HEK293 (cell line): Measurements from ENCODE around the gene GRID2.

Experiments
- CTCF ChIA-PET: fragments of 350-600 bp; formaldehyde crosslinking; extraction: SDS; loops from one replicate; lab custom pipeline; 2021; ENCODE audit warnings: antibody characterized with exemption; lab: Yijun Ruan, JAX
- POLR2A ChIA-PET: fragments of 300-600 bp; formaldehyde crosslinking; extraction: SDS; loops from one replicate; lab custom pipeline; 2020; ENCODE audit warnings: antibody characterized with exemption, inconsistent platforms; lab: Yijun Ruan, JAX
- H3K27ac ChIP-seq: fragments of 200-500 bp; sonication (Bioruptor generic); 2 replicates; pipeline ENCODE4 v1.5.1; 2014; ENCODE audit warnings: low read depth, low read length, control low read depth, inconsistent platforms; ENCODE audit errors: extremely low read depth
- H3K36me3 ChIP-seq, 2 experiments: fragments of 200-500 bp in 1 of 2; sonication (Bioruptor generic) in 1 of 2; 1 replicate in 1 of 2; 2 replicates in 1 of 2; pipeline ENCODE4 v1.5.1; 2014 to 2017; ENCODE audit warnings: inconsistent platforms in 2 of 2, low read length in 2 of 2; ENCODE audit not compliant: control insufficient read depth in 2 of 2, insufficient read depth in 1 of 2
- H3K4me1 ChIP-seq: fragments of 200-500 bp; sonication (Bioruptor generic); 2 replicates; pipeline ENCODE4 v1.5.1; 2014; ENCODE audit warnings: mild to moderate bottlenecking, low read length, inconsistent platforms; ENCODE audit not compliant: control insufficient read depth, insufficient read depth
- H3K4me3 ChIP-seq: 2 replicates; pipeline ENCODE4 v1.5.1; 2011; ENCODE audit warnings: low read depth, mild to moderate bottlenecking, control low read depth, low read length, moderate library complexity
- H3K9me3 ChIP-seq: fragments of 200-500 bp; sonication (Bioruptor generic); 2 replicates; pipeline ENCODE4 v1.5.1; 2014; ENCODE audit warnings: low read depth, low read length, inconsistent platforms; ENCODE audit not compliant: control insufficient read depth, insufficient read depth
- GLIS1 ChIP-seq: fragments of 450-650 bp; formaldehyde crosslinking; IDR thresholded peaks from 2 replicates; pipeline ENCODE4 v1.5.1; 2016; ENCODE audit warnings: missing biosample characterization, missing genetic modification characterization
- GLIS2 ChIP-seq: fragments of 450-650 bp; formaldehyde crosslinking; IDR thresholded peaks from 2 replicates; pipeline ENCODE4 v1.5.1; 2016; ENCODE audit warnings: missing biosample characterization, missing genetic modification characterization
- HOXA7 ChIP-seq: sonication (generic); formaldehyde crosslinking; IDR thresholded peaks from 2 replicates; pipeline ENCODE4 v1.8.1; 2022; ENCODE audit warnings: missing genetic modification reagents, borderline replicate concordance
- PATZ1 ChIP-seq: fragments of 450-650 bp; formaldehyde crosslinking; IDR thresholded peaks from 2 replicates; pipeline ENCODE4 v1.5.1; 2016; ENCODE audit warnings: missing biosample characterization, missing genetic modification characterization
- PRDM1 ChIP-seq: fragments of 450-650 bp; formaldehyde crosslinking; IDR thresholded peaks from 2 replicates; pipeline ENCODE4; 2016; ENCODE audit warnings: missing biosample characterization, missing genetic modification characterization
- PRDM10 ChIP-seq: fragments of 450-650 bp; formaldehyde crosslinking; IDR thresholded peaks from 2 replicates; pipeline ENCODE4 v1.5.1; 2016; ENCODE audit warnings: missing biosample characterization, missing genetic modification characterization
- SALL2 ChIP-seq: fragments of 450-650 bp; formaldehyde crosslinking; IDR thresholded peaks from 2 replicates; pipeline ENCODE4 v1.5.0; 2017; ENCODE audit warnings: missing biosample characterization, mild to moderate bottlenecking, missing genetic modification characterization, borderline replicate concordance
- SCRT2 ChIP-seq: fragments of 450-650 bp; formaldehyde crosslinking; IDR thresholded peaks from 2 replicates; pipeline ENCODE4 v1.5.1; 2016; ENCODE audit warnings: missing biosample characterization, missing genetic modification characterization
- SP2 ChIP-seq: fragments of 450-650 bp; formaldehyde crosslinking; IDR thresholded peaks from 2 replicates; pipeline ENCODE4 v1.5.1; 2016; ENCODE audit warnings: missing biosample characterization, missing genetic modification characterization
- SP3 ChIP-seq: fragments of 450-650 bp; formaldehyde crosslinking; IDR thresholded peaks from 2 replicates; pipeline ENCODE4 v1.5.1; 2016; ENCODE audit warnings: missing biosample characterization, missing genetic modification characterization
- ZBTB17 ChIP-seq: fragments of 450-650 bp; formaldehyde crosslinking; IDR thresholded peaks from 2 replicates; pipeline ENCODE4 v1.5.1; 2016; ENCODE audit warnings: missing biosample characterization, missing genetic modification characterization
- ZBTB26 ChIP-seq: fragments of 450-650 bp; formaldehyde crosslinking; optimal IDR thresholded peaks from 2 replicates; pipeline ENCODE3; 2016; ENCODE audit warnings: missing biosample characterization, mild to moderate bottlenecking, missing genetic modification characterization
- ZFP3 ChIP-seq: fragments of 450-650 bp; formaldehyde crosslinking; IDR thresholded peaks from 2 replicates; pipeline ENCODE4 v1.5.1; 2016; ENCODE audit warnings: low read depth, missing biosample characterization, missing genetic modification characterization
- ZFP69B ChIP-seq: fragments of 450-650 bp; formaldehyde crosslinking; IDR thresholded peaks from 2 replicates; pipeline ENCODE4 v1.5.1; 2016; ENCODE audit warnings: missing biosample characterization, missing genetic modification characterization
- ZNF335 ChIP-seq: fragments of 450-650 bp; formaldehyde crosslinking; conservative IDR thresholded peaks from 2 replicates; pipeline ENCODE4 v1.5.1; 2016; ENCODE audit warnings: missing biosample characterization, missing genetic modification characterization
- ZNF561 ChIP-seq: fragments of 450-650 bp; IDR thresholded peaks from 2 replicates; pipeline ENCODE4 v1.5.1; 2018; ENCODE audit warnings: missing biosample characterization, missing genetic modification characterization, borderline replicate concordance
- ZNF692 ChIP-seq: fragments of 450-650 bp; formaldehyde crosslinking; IDR thresholded peaks from 2 replicates; pipeline ENCODE4 v1.5.1; 2016; ENCODE audit warnings: missing biosample characterization, missing genetic modification characterization
- ZNF830 ChIP-seq: fragments of 450-650 bp; IDR thresholded peaks from 2 replicates; pipeline ENCODE4 v1.5.0; 2018; ENCODE audit warnings: missing biosample characterization, missing genetic modification characterization, low read depth, mild to moderate bottlenecking, moderate library complexity
- ZSCAN23 ChIP-seq: fragments of 450-650 bp; formaldehyde crosslinking; IDR thresholded peaks from 2 replicates; pipeline ENCODE4 v1.5.1; 2016; ENCODE audit warnings: missing biosample characterization, missing genetic modification characterization
- ZXDB ChIP-seq: fragments of 450-650 bp; formaldehyde crosslinking; IDR thresholded peaks from 2 replicates; pipeline ENCODE4 v1.5.1; 2016; ENCODE audit warnings: missing biosample characterization, missing genetic modification characterization

The GRID2 gene

GRCh38 chr4:92304121-92304520, 355 bp downstream of the GRID2 start:
- H3K9me3 ChIP-seq = no peaks in the 10 kb centered on the region
- H3K36me3 ChIP-seq = no peaks in the 10 kb centered on the region
- TF ChIP-seq SALL2 = no peak
- peak; percentile 9 for TF ChIP-seq ZBTB26 (tag by site-specific recombination)
- ChIA-PET CTCF (interaction anchor here (0.7 kb wide), 2 partner anchors 56 to 600 kb away, joined by 3 read pairs; no protein-coding TSS in a partner anchor), POLR2A (no interaction called here)
- no peaks in the 10 kb centered on the region for H3K4me1 ChIP-seq
- H3K27ac ChIP-seq = no peak overlapping the region
- peak overlapping the region; percentile 38 for H3K4me3 ChIP-seq

GRCh38 chr4:92304606-92305005, 840 bp downstream of the GRID2 start:
- ChIA-PET CTCF (interaction anchor here (0.6 to 0.7 kb wide), 2 partner anchors 49 to 600 kb away, joined by 3 to 8 read pairs; no protein-coding TSS in a partner anchor), POLR2A (no interaction called here)
- no peaks in the 10 kb centered on the region for H3K36me3 ChIP-seq
- H3K4me3 ChIP-seq = peak overlapping the region; percentile 38
- H3K9me3 ChIP-seq = no peaks in the 10 kb centered on the region
- H3K27ac ChIP-seq = no peak overlapping the region
- TF ChIP-seq PRDM1 (tag by site-specific recombination) = peak; percentile 53; the same call in 1 of the 2 replicates
- TF ChIP-seq ZNF830 (tag by site-specific recombination) = no peak
- H3K4me1 ChIP-seq = no peaks in the 10 kb centered on the region

GRCh38 chr4:92305148-92305877, 1.5 kb downstream of the GRID2 start:
- Histone ChIP-seq H3K4me1 (no peaks in the 10 kb centered on the region), H3K4me3 (peak overlapping the region; percentile 38), H3K36me3 (no peaks in the 10 kb centered on the region), H3K9me3 (no peaks in the 10 kb centered on the region), H3K27ac (peak overlapping the region; percentile 55; the same call in 1 of the 2 replicates)
- CTCF ChIA-PET = interaction anchor here (0.6 to 0.7 kb wide), 2 partner anchors 50 to 51 kb away, joined by 4 to 8 read pairs; no protein-coding TSS in a partner anchor
- POLR2A ChIA-PET = no interaction called here
- peak; percentile 32; the same call in 1 of the 2 replicates for TF ChIP-seq ZNF335 (tag by site-specific recombination)
- peak; percentile 81 for TF ChIP-seq ZBTB26 (tag by site-specific recombination)
- TF ChIP-seq ZBTB17 (tag by site-specific recombination) = peak; percentile 93
- peak; percentile 27; the same call in 1 of the 2 replicates for TF ChIP-seq SP2
- peak; percentile 43; the same call in 1 of the 2 replicates for TF ChIP-seq GLIS2
- TF ChIP-seq PATZ1 (tag by site-specific recombination) = peak; percentile 41; the same call in 1 of the 2 replicates
- no peak for TF ChIP-seq ZNF561 (tag by site-specific recombination)
- no peak for TF ChIP-seq PRDM10 (tag by site-specific recombination)
- peak; percentile 87 for TF ChIP-seq ZFP69B (tag by site-specific recombination)
- no peak for TF ChIP-seq HOXA7 (CRISPR knock-in tag)
- no peak for TF ChIP-seq ZXDB
- no peak for TF ChIP-seq ZSCAN23 (tag by site-specific recombination)
- peak; percentile 36; the same call in 1 of the 2 replicates for TF ChIP-seq SP3 (tag by site-specific recombination)
- peak; percentile 80 for TF ChIP-seq SCRT2
- peak; percentile 7; the same call in 1 of the 2 replicates for TF ChIP-seq GLIS1 (tag by site-specific recombination)
- TF ChIP-seq ZNF692 (tag by site-specific recombination) = peak; percentile 92
- TF ChIP-seq ZFP3 (tag by site-specific recombination) = no peak
